ENCODE results near the gene CSNK1G2. TPM values are rescaled to one million over a fixed set of nuclear protein-coding genes. Genes with fewer than 3 reads are reported as not detected.

Gene CSNK1G2
- total RNA-seq, 1 donor from 2014 or later, result 53.4 TPM

DNA sequence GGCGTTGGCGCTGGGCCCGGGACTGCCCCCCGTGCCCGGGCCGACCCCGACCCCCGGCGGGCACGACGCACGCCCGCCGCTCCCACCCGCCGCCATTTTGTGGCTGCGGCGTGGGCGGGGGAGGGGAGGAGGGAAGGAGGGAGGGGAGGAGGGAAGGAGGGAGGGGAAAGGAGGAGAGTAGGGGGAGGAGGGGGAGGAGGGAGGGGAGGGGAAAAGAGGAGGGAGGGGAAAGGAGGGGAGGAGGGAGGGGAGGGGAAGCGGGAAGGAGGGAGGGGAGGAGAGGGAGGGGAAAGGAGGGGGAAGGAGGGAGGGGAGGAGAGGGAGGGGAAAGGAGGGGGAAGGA is 74.6 kb downstream of the CSNK1G2 start, which contains the start of gene BTBD2:
BTBD2 (minus strand) TSS at position 107 of the 343 bp plus-strand sequence; CDS start at position 96, 11 bp downstream.
- no peak for DNase-seq (ENCODE audit: low spot score)

DNA sequence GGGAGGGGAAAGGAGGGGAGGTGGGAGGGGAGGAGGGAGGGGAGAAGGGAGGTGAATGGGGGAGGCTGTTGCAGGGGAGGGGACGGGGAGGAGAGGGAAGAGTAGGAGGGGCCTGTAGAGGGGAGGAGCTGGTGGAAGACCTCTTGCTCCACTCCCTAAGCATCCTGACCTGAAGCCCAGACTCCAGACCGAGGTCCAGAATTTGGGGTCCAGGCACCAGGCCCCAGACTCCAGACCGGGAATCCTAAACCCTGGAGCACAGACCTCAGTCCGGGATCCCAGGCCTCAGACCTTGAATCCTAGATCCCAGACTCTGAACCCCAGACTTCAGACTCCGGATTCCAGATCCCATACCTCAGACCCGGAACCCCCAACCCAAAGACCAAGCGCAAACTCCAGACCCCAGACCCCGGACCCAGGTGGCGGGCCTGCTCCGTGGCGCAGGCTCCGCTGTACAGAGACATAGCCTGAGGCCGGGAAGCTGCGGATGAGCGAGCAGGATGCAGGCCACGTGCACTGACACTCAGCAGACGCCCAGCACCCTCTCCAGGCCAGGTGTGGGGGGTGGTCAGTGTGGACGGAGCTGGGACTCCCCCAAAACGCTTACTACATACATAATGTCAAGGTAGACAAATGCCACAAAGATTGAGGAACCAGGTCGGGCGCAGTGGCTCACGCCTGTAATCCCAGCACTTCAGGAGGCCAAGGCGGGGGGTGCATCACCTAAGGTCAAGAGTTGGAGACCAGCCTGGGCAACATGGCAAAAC is 75.3 kb downstream of the CSNK1G2 start:
- DNase-seq (ENCODE audit: low spot score), result no peak

DNA sequence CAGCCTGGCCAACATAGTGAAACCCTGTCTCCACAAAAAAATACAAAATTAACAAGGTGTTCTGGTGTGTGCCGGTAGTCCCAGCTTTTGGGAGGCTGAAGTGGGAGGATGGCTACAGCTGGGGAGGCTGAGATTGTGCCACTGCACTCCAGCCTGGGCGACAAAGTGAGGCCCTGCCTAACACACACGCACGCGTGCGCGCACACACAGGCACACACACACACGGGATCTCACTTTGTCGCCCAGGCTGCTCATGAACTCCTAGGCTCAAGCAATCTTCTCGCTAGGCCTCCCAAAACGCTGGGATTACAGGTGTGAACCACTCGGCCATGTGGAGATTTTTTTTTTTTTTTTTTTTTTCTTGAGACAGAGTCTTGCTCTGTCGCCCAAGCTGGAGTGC is 77.8 kb downstream of the CSNK1G2 start:
- DNase-seq (ENCODE audit: low spot score), result no peak

DNA sequence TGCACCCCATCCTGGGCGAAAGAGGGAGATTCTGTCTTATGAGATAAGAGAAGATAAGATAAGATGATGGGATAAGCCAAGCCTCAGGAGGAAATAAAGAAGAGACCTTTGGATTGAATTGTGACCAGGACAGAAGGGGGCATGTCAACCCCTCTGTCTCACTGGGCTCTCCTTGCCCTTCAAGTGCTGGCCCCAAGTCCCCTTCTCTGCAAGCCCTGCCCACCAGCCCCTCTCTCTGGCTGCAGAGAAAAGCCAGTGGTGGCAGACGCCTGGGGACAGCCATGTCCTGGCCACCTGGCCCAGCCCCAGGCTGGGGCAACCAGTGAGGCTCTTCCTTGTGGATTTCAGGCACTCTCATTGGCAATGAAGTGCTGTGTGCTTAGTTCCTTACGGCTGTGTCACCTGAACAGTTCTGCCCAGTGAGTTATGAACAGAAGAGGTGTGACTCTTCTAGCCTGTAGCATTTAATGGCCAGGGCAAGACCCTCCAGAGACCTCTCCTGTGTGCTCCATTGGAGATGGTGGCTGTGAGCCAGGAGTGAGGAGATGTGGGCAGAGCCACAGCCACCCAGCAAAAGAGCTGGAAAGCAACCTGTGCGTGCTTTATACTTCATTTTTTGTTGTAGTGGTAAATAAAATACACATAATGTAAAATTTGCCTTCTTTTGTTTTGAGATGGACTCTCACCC is 80.6 kb downstream of the CSNK1G2 start:
- DNase-seq (ENCODE audit: low spot score), result no peak

DNA sequence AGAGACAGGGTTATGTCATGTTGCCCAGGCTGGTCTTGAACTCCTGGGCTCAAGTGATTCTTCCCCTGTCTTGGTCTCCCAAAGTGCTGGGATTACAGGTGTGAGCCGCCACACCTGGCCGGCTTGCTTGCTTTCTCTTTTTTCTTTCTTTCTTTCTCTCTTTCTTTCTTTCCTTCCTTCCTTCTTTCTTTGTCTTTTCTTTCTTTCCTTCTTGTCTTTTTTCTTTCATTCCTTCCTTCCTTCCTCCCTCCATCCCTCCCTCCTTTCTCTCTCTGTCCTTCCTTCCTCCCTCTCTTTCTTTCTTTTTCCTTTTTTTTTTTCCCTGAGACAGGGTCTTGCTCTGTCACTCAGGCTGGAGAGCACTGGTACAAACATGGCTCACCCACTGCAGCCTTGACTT is 81.3 kb downstream of the CSNK1G2 start:
- DNase-seq (ENCODE audit: low spot score), result no peak

DNA sequence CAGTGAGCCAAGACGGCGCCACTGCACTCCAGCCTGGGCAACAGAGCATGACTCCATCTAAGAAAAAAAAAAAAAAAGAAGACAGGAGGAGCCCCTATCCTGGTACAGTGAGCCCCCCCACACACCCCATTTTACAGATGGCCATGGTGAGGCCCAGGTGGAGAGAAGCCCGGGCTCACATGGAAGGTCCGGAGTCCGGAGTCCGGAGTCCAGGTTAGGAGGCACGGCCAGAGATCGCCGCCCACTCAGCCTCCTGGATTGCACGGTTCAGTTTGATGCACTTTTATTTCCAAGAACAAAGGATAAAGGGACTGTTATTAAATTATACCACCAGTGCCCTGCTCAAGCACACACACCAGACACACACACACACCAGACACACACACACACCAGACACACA is 85.8 kb downstream of the CSNK1G2 start:
- DNase-seq (ENCODE audit: low spot score), result no peak

DNA sequence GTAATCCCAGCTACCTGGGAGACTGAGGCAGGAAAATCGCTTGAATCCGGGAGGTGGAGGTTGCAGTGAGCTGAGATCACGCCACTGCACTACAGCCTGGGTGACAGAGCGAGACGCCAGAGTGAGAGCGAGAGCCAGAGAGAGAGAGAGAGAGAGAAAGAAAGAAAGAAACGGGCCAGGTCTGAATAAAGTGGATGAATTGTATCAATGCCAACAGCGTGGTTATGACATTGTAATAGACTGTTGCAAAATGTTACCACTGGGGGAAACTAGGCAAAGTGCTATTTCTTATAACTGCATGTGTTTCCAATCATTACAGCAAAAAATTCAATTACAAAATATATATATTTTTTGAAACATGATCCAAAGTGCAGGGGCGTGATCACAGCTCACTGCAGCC is 86.4 kb downstream of the CSNK1G2 start:
- DNase-seq (ENCODE audit: low spot score), result no peak

Other genes with a start within 250 kb of the CSNK1G2 start
- not detected for gene ONECUT3, start 187.7 kb upstream of the CSNK1G2 start, total RNA-seq
- gene ATP8B3, start 128.9 kb upstream of the CSNK1G2 start, total RNA-seq, result 0.80 TPM
- gene REXO1, start 92.7 kb upstream of the CSNK1G2 start, total RNA-seq, result 34.0 TPM
- gene KLF16, start 77.6 kb upstream of the CSNK1G2 start, total RNA-seq, result 19.0 TPM
- gene ABHD17A, start 55.7 kb upstream of the CSNK1G2 start, total RNA-seq, result 67.2 TPM
- gene ADAT3, start 35.8 kb upstream of the CSNK1G2 start, total RNA-seq, result 6.1 TPM
- gene SCAMP4, start 35.8 kb upstream of the CSNK1G2 start, total RNA-seq, result 48.4 TPM
- gene BTBD2, start 74.5 kb downstream of the CSNK1G2 start, total RNA-seq, result 61.4 TPM
- gene MKNK2, start 110.1 kb downstream of the CSNK1G2 start, total RNA-seq, result 240 TPM
- gene MOB3A, start 155.2 kb downstream of the CSNK1G2 start, total RNA-seq, result 79.4 TPM
- 2.4 TPM for gene IZUMO4, start 155.7 kb downstream of the CSNK1G2 start, total RNA-seq
- gene AP3D1, start 210.4 kb downstream of the CSNK1G2 start, total RNA-seq, result 127 TPM
- 34.0 TPM for gene DOT1L, start 222.8 kb downstream of the CSNK1G2 start, total RNA-seq

Data from mesenteric fat pad (tissue), 1 donor.